GM18505 (cell line): Measurements from ENCODE around the gene MMP25.

Source experiments
- ATAC-seq: cut with Tn5 transposase; IDR thresholded peaks from one replicate; pipeline ENCODE4 v1.9.1; 2021; ENCODE audit not compliant: unreplicated experiment
- POLR2A ChIP-seq: IDR thresholded peaks from 4 replicates; pipeline ENCODE4 v1.6.1; 2011; ENCODE audit warnings: borderline replicate concordance; ENCODE audit not compliant: insufficient read depth, insufficient read length; ENCODE audit errors: extremely low read depth

The MMP25 gene

DNA sequence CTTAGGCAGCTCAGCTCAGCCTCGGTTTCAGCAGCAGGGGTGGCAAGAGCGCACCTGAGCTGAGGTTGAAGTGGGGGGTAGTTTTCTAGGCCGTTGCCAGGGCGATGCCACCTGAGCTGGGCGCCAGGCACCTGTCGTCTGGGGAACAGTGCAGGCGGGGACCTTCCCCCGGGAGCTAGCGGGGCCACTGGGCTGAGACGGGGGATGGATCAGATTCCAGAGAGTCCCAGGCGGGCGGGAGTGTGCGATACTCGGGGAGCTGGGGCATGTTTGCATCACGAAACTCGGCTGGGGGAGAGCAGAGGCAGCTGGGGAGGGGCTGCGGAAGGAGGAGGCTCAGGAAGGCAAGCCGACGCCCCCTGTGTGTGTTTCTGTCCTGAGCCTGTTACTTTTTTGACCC is 34.1 kb upstream of the MMP25 start:
- no peak for ATAC-seq
- no peak for TF ChIP-seq POLR2A

DNA sequence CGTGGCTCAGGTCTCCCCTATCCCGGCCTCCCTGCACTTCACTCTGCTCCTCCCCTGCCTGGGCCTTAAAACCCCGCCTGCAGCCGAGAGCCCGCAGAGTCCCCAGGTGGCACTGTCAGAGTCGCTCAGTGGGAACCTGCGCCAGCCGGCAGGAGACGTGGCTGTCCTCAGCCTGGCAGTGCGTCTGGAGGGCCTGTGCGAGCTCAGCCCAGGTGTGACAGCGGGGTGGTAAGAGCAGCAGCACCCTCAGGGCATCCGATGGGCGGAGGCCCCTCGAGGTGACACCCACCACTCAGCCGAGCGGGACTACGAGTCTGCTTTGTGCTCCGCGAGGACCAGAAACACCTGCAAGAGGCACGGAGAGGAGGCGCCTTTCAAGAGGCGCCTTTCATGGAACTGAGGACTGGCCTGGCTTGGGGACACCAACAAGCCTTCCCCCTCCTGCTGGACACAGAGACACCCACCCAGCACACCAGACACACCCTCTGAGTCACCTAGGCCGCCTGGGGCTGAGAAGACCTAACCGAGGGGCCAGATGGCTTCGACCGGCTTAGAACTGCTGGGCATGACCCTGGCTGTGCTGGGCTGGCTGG is 33.4 kb upstream of the MMP25 start, which contains the start of gene CLDN9:
CLDN9 (plus strand) TSS at position 96 of the 593 bp plus-strand sequence; CDS start at position 536, 440 bp downstream.
- ATAC-seq: no peak
- no peak for TF ChIP-seq POLR2A

DNA sequence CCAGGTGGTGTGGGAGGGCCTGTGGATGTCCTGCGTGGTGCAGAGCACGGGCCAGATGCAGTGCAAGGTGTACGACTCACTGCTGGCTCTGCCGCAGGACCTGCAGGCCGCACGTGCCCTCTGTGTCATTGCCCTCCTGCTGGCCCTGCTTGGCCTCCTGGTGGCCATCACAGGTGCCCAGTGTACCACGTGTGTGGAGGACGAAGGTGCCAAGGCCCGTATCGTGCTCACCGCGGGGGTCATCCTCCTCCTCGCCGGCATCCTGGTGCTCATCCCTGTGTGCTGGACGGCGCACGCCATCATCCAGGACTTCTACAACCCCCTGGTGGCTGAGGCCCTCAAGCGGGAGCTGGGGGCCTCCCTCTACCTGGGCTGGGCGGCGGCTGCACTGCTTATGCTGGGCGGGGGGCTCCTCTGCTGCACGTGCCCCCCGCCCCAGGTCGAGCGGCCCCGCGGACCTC is 32.8 kb upstream of the MMP25 start:
- TF ChIP-seq POLR2A: no peak
- ATAC-seq: no peak

DNA sequence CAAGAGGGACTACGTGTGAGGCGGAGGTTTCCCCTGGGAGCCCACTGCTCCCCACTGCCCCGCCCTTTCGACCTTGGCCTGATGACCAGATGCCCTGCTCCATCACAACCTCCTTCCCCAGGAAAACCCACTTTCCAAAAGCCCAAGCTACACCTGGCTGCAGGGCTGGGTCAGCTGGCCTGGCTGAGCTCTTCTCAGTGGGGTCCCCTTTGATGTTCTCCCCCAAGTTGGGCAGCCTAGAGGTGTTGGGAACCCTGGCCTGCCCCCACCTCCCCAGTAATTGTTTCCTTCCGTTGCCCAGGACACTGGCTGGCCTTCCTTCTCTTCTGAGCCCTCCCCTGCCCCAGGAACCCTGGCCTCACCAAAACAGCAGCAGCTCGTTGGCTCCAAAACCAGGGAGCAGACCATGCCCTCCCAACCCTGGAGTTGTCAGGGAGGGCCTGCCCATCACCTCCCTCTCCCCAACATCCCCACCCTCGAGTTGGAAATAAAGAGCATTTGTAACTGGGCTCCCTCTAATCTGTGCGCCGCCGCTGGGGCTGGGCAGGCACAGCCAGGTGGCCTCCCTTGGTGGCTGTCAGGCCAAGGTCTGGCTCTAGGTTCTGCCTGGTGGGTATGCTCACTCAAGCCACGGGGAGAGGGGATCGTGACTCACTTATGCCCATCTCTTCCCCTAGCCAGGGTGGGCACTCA is 32.2 kb upstream of the MMP25 start:
- no peak for ATAC-seq
- no peak for TF ChIP-seq POLR2A

DNA sequence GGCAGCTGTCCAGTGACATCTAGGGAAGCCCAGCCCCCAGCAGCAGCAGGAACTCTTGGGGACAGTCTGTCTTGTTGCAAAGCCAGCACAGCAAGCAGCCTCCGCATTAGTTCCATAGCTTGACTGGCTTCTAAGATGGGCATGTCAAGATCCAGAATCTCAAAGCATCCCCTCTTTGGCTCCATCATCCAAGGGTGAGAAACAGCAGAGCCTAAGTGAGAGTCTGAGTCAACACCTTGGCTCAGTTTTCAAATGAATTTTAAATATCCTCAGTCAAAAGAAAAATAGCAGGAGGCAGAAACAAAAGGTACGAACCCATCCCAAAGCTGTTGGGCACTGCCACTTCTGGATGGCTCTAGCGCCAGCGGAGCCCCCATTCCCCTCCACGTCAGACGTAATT is 31.4 kb upstream of the MMP25 start:
- TF ChIP-seq POLR2A: no peak
- no peak for ATAC-seq

DNA sequence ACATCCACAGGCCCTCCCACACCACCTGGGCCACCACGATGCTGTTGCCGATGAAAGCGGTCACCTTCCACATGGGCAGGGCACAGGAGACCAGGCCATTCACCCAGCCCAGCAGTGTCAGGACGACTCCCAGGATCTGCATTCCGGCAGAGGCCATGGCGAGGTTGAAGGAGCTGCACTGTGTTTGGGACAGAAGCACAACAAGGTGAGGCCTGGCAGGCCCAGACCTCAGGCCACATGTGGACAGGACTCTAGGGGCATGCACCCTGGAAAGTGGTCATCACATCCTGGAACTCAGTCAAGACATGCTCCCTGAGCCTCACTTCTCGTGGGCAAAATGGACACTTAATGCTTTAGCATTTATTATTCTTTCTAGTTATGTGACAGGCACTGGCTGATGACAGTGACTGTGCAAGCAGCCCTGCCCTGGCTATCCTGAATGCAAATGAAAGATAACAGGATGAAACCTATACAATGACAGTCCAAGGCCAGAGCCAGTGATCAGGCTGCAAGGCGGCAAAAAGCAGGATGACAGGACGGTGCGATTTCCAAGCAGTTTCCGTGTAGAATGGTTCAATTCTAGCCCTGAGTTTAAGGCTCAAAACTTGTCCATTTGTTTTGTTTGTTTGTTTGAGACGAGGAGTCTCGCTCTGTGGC is 30.4 kb upstream of the MMP25 start:
- no peak for TF ChIP-seq POLR2A
- no peak for ATAC-seq

DNA sequence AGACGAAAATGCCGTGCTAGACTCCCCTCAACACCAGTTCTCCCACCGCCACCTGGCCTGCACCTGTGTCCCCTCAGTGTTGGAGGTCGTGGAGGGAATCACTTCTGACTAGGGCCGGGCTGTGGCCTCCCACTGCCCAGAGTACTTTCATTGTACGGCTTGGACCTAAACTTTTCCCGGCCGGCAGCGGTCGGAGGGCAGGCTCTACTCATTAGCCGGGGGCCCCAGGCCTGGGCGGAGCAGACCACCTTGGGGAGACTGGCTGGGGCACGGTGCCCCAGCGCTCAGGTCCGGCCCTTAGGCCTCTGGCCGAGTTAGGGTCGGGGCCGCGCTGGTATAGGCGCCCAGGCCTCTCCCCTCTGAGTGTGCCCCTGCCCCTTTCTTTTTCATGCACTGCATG is 29.0 kb upstream of the MMP25 start:
- ATAC-seq: no peak
- no peak for TF ChIP-seq POLR2A

DNA sequence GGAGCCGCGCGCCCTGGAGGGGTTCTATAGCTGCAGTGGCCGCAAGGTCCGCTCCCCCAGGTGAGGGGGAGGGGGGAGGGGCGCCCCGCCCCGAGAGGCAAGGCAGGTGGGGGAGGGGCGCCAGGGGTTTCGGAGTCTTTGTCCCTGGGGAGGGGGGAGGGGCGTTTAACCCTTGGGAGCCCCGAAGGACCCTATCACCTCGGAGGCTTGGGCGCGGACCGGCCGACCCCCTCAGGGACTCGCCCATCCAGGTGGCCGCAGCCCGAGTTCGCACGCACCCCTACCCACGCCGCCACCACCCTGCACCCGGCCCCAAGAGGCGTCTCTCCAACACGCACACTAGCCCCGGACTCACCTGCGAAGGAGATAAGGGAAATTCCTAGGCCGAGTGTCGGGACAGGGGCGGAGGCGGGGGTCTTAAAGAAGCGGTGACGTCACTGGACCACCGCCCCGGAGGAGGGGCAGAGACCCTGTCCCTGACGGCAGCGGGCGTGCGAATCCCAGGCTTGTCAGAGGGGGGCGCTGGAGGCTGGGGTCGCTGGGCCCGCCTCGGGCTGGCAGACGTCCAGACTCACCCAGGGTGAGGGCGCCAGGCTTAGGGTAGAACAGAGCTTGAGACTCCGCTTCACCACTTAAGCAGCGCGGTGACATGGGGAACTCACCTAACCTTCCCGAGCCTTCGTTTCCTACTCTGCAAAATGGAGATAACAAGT is 28.4 kb upstream of the MMP25 start, which contains the start of gene CLDN6:
CLDN6 (minus strand) TSS at position 390 of the 713 bp plus-strand sequence. CDS start 2,162 bp downstream, outside the sequence.
- TF ChIP-seq POLR2A: no peak
- no peak for ATAC-seq

DNA sequence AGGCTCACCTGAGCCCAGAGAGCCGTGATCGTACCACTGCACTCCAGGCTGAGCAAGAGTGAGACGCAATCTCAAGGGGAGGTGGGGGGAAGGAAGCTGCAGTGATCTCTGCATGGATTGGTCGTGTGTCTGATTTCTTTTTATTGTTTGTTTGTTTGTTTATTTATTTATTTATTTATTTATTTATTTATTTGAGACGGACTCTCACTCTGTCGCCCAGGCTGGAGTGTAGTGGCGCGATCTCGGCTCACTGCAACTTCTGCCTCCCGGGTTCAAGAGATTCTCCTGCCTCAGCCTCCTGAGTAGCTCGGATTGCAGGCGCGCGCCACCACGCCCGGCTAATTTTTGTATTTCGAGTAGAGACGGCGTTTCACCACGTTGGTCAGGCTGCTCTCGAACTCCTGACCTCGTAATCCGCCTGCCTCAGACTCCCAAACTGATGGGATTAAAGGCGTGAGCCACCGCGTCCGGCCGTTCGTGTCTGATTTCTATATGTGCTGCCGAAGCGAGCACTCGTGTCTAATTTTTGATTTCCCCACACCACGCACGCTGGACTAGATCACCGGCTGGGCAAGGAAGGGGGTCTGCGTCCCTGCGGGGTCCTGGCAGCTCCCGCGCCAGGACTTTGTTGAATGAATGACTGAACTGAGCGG is 26.6 kb upstream of the MMP25 start:
- TF ChIP-seq POLR2A: no peak
- ATAC-seq: no peak

DNA sequence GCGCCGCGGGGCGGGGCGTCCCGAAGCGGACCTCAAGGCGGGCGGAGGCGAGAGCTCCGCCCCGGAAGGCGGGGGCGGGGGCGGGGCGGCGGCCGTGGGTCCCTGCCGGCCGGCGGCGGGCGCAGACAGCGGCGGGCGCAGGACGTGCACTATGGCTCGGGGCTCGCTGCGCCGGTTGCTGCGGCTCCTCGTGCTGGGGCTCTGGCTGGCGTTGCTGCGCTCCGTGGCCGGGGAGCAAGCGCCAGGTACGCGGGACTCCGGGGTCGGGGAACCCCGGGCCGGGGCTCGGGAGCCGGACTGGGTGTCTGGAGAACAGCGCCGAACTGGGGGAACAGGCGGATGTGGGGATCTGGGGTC is 26.1 kb upstream of the MMP25 start, which contains the start of gene TNFRSF12A:
TNFRSF12A (plus strand) TSS at position 122 of the 357 bp plus-strand sequence; CDS start at position 152, 30 bp downstream.
- peak; percentile 53 for TF ChIP-seq POLR2A
- ATAC-seq: no peak

DNA sequence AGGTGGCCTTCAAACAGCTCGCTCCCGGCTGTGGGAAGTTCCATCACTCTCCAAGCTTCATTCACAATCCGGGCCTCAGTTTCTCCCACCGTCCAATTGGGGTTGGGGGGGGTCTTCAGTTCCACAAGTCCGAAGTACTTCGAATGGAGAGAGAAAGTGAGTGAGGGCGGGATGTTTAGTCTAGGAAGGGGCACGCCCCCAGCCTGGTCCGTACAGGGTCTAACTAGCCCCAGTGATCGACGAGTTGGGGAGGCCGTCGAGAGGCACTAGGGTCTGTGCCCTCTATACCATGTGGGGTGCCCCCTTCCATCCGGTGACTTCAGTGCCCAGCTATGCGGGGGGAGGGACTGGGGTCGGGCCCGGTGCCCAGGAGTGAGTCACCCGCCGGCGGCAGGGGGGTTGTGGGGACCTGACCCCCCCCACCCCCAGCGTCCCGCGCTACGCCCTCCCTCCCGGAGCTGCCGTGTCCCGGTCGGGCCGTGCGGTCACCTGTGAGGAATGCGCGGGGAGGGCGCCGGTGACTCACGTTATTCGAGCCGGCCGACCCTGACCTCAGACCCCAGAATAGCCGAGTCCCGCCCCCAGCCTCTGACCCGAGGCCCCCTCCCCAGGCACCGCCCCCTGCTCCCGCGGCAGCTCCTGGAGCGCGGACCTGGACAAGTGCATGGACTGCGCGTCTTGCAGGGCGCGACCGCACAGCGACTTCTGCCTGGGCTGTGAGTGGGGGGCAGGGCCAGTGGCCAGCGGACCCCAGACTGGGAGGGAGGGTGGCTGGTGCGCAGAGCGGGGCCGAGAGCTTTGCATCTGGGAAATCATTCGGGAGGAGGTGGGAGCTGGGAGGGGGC is 25.5 kb upstream of the MMP25 start:
- ATAC-seq: no peak
- no peak for TF ChIP-seq POLR2A
